Neuron (in vitro differentiated cells): Measurements from ENCODE around the gene KISS1R.

Source experiments
- H2AFZ ChIP-seq: one replicate; pipeline ENCODE4 v1.6.1; 2013; ENCODE audit warnings: low read depth, mild to moderate bottlenecking, inconsistent platforms, low read length, moderate library complexity
- H3K27me3 ChIP-seq: one replicate; pipeline ENCODE4 v1.6.1; 2013; ENCODE audit warnings: low read length; ENCODE audit not compliant: insufficient read depth
- H3K36me3 ChIP-seq: one replicate; pipeline ENCODE4 v1.6.1; 2013; ENCODE audit warnings: low read length; ENCODE audit not compliant: insufficient read depth
- H3K4me1 ChIP-seq: one replicate; pipeline ENCODE4 v1.6.1; 2013; ENCODE audit warnings: low read length; ENCODE audit not compliant: insufficient read depth
- H3K4me3 ChIP-seq: 2 replicates; pipeline ENCODE4 v1.5.1; 2013; ENCODE audit warnings: mild to moderate bottlenecking, low read length, moderate library complexity
- H3K9me3 ChIP-seq: one replicate; pipeline ENCODE4 v1.6.1; 2013; ENCODE audit warnings: low read length

The KISS1R gene

GRCh38 chr19:912181-913079 lies 4.7 kb upstream of the KISS1R start:
- Histone ChIP-seq H2AFZ (no peak overlapping the region), H3K4me3 (peak overlapping the region; percentile 96), H3K36me3 (no peaks in the 10 kb centered on the region), H3K9me3 (peaks cover 3% of the 10 kb centered on the region), H3K27me3 (no peaks in the 10 kb centered on the region), H3K4me1 (peaks cover 5% of the 10 kb centered on the region)

GRCh38 chr19:913080-913748 lies 3.9 kb upstream of the KISS1R start, which contains the start of gene R3HDM4:
Gene R3HDM4 (minus strand): TSS chr19:913219. CDS start chr19:913157, 62 bp downstream.
- H3K9me3 ChIP-seq: peaks cover 3% of the 10 kb centered on the region
- peak within 1 kb of the TSS; percentile 96 for H3K4me3 ChIP-seq
- no peaks in the 10 kb centered on the region for H3K27me3 ChIP-seq
- no peaks in the 10 kb centered on the region for H3K36me3 ChIP-seq
- peaks cover 9% of the 10 kb centered on the region for H3K4me1 ChIP-seq
- peak within 1 kb of the TSS; percentile 60 for H2AFZ ChIP-seq

GRCh38 chr19:916645-917322 lies 349 bp upstream of the KISS1R start:
- H3K36me3 ChIP-seq: no peaks in the 10 kb centered on the region
- peaks cover 12% of the 10 kb centered on the region for H3K4me1 ChIP-seq
- H3K27me3 ChIP-seq: no peaks in the 10 kb centered on the region
- H2AFZ ChIP-seq: peak overlapping the region; percentile 24
- H3K9me3 ChIP-seq: no peaks in the 10 kb centered on the region
- peak overlapping the region; percentile 43 for H3K4me3 ChIP-seq

GRCh38 chr19:918152-918437 lies 962 bp downstream of the KISS1R start:
- Histone ChIP-seq H3K36me3 (no peaks in the 10 kb centered on the region), H2AFZ (peak overlapping the region; percentile 24), H3K27me3 (no peaks in the 10 kb centered on the region), H3K4me3 (peak overlapping the region; percentile 43), H3K4me1 (peaks cover 14% of the 10 kb centered on the region), H3K9me3 (no peaks in the 10 kb centered on the region)

- no peaks in the 10 kb centered on the region for H3K9me3 ChIP-seq
- H3K4me3 ChIP-seq: peak overlapping the region; percentile 43
- H3K36me3 ChIP-seq: no peaks in the 10 kb centered on the region
- H3K4me1 ChIP-seq: peaks cover 13% of the 10 kb centered on the region
- H2AFZ ChIP-seq: no peak overlapping the region
- H3K27me3 ChIP-seq: no peaks in the 10 kb centered on the region
Measured at GRCh38 chr19:918481-919198, 1.5 kb downstream of the KISS1R start.

- Histone ChIP-seq H3K4me3 (no peak overlapping the region), H3K4me1 (peaks cover 12% of the 10 kb centered on the region), H3K36me3 (no peaks in the 10 kb centered on the region), H3K9me3 (no peaks in the 10 kb centered on the region), H3K27me3 (no peaks in the 10 kb centered on the region), H2AFZ (no peak overlapping the region)
Measured at GRCh38 chr19:919199-920050, 2.3 kb downstream of the KISS1R start.

GRCh38 chr19:920051-920864 lies 3.1 kb downstream of the KISS1R start:
- H3K4me1 ChIP-seq: peaks cover 18% of the 10 kb centered on the region
- no peak overlapping the region for H3K4me3 ChIP-seq
- H3K9me3 ChIP-seq: no peaks in the 10 kb centered on the region
- no peaks in the 10 kb centered on the region for H3K27me3 ChIP-seq
- H3K36me3 ChIP-seq: no peaks in the 10 kb centered on the region
- no peak overlapping the region for H2AFZ ChIP-seq

- Histone ChIP-seq H3K9me3 (no peaks in the 10 kb centered on the region), H3K36me3 (peaks cover under 1% of the 10 kb centered on the region), H2AFZ (no peak overlapping the region), H3K27me3 (no peaks in the 10 kb centered on the region), H3K4me3 (peak overlapping the region; percentile 99), H3K4me1 (peaks cover 16% of the 10 kb centered on the region)
Measured at GRCh38 chr19:924553-925086, 7.5 kb downstream of the KISS1R start.

- peaks cover 16% of the 10 kb centered on the region for H3K4me1 ChIP-seq
Measured at GRCh38 chr19:925087-925525, 8.0 kb downstream of the KISS1R start.

GRCh38 chr19:925526-926322 lies 8.6 kb downstream of the KISS1R start, which contains the start of gene ARID3A:
Gene ARID3A (plus strand): TSS chr19:926035. CDS start chr19:929529, 3,494 bp downstream.
- Histone ChIP-seq H3K4me1 (peaks cover 16% of the 10 kb centered on the region), H3K27me3 (no peaks in the 10 kb centered on the region), H3K36me3 (peaks cover 3% of the 10 kb centered on the region), H2AFZ (peak within 1 kb of the TSS; percentile 86), H3K9me3 (no peaks in the 10 kb centered on the region), H3K4me3 (peak within 1 kb of the TSS; percentile 99)

More at GRCh38 chr19:925087-925525, 8.0 kb downstream of the KISS1R start:
- Histone ChIP-seq H3K27me3 (no peaks in the 10 kb centered on the region), H2AFZ (peak overlapping the region; percentile 86), H3K9me3 (no peaks in the 10 kb centered on the region), H3K4me3 (peak overlapping the region; percentile 99), H3K36me3 (peaks cover 3% of the 10 kb centered on the region)

- H3K4me3 ChIP-seq: peak overlapping the region; percentile 99
- peaks cover 3% of the 10 kb centered on the region for H3K36me3 ChIP-seq
- H2AFZ ChIP-seq: peak overlapping the region; percentile 54
- H3K9me3 ChIP-seq: no peaks in the 10 kb centered on the region
- peaks cover 16% of the 10 kb centered on the region for H3K4me1 ChIP-seq
- no peaks in the 10 kb centered on the region for H3K27me3 ChIP-seq
Measured at GRCh38 chr19:926323-926588, 9.1 kb downstream of the KISS1R start.
